GM12873 (cell line): ENCODE results near the gene PARP2.

ENCODE experiments used
- CTCF ChIP-seq: IDR thresholded peaks from 2 replicates; pipeline ENCODE4 v1.5.1; 2012; ENCODE audit warnings: low read depth, mild to moderate bottlenecking, moderate library complexity, low read length, control low read depth; ENCODE audit not compliant: insufficient read depth; ENCODE audit errors: missing control alignments

Gene PARP2

GRCh38 chr14:20333494-20333841 is 10.0 kb upstream of the PARP2 start:
- TF ChIP-seq CTCF: no peak

- no peak for TF ChIP-seq CTCF
These were observed 9.4 kb upstream of the PARP2 start for GRCh38 chr14:20334017-20334416.

- no peak for TF ChIP-seq CTCF
These were observed 1.8 kb upstream of the PARP2 start for GRCh38 chr14:20341646-20342045.

- no peak for TF ChIP-seq CTCF
These were observed 406 bp downstream of the PARP2 start for GRCh38 chr14:20343862-20344220.

GRCh38 chr14:20345366-20345765 is 1.9 kb downstream of the PARP2 start:
- TF ChIP-seq CTCF: no peak

GRCh38 chr14:20346713-20347112 is 3.3 kb downstream of the PARP2 start:
- TF ChIP-seq CTCF: no peak

GRCh38 chr14:20347747-20348146 is 4.3 kb downstream of the PARP2 start:
- TF ChIP-seq CTCF: no peak

GRCh38 chr14:20350282-20350681 is 6.8 kb downstream of the PARP2 start:
- no peak for TF ChIP-seq CTCF
